DND-41 (cell line): ENCODE data around the gene NUP214.

Source experiments
- EZH2 ChIP-seq: IDR thresholded peaks from 3 replicates; pipeline ENCODE4 v1.6.1; 2012; ENCODE audit warnings: borderline replicate concordance, low read depth, mild to moderate bottlenecking, moderate library complexity, low read length, inconsistent platforms; ENCODE audit not compliant: severe bottlenecking
- TF ChIP-seq, protein P1 (sequence below): IDR thresholded peaks from 2 replicates; pipeline ENCODE4 v1.5.1; 2012; ENCODE audit warnings: borderline replicate concordance, low read length, moderate library complexity, mild to moderate bottlenecking; ENCODE audit not compliant: poor library complexity, severe bottlenecking; ENCODE audit errors: extremely low read depth

DNA sequence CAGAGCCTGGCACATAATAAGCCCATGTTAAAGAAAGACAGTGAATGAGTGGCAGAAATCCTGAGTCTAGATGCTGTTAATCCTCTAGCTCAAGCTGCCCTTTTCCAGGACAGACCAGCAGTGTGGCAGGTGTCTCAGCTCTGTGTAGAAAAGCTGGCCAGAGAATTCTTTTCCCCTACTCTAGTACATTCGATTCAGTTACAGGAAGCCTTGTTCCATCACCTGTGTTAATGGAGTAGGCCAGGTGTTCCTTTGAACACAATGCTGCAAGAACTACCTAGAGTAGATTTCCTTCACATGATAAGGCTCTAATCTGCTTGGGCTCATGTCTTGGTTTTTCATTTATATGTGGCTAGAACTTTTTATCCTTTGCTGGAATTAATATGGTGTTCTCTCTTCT lies 52.5 kb downstream of the NUP214 start:
- TF ChIP-seq, protein P1, sequence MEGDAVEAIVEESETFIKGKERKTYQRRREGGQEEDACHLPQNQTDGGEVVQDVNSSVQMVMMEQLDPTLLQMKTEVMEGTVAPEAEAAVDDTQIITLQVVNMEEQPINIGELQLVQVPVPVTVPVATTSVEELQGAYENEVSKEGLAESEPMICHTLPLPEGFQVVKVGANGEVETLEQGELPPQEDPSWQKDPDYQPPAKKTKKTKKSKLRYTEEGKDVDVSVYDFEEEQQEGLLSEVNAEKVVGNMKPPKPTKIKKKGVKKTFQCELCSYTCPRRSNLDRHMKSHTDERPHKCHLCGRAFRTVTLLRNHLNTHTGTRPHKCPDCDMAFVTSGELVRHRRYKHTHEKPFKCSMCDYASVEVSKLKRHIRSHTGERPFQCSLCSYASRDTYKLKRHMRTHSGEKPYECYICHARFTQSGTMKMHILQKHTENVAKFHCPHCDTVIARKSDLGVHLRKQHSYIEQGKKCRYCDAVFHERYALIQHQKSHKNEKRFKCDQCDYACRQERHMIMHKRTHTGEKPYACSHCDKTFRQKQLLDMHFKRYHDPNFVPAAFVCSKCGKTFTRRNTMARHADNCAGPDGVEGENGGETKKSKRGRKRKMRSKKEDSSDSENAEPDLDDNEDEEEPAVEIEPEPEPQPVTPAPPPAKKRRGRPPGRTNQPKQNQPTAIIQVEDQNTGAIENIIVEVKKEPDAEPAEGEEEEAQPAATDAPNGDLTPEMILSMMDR, result no peak
- no peak for TF ChIP-seq EZH2
